H1 (cell line): Measurements from ENCODE around the gene HIVEP2.

Source experiments
- CEBPB ChIP-seq: IDR thresholded peaks from 2 replicates; pipeline ENCODE4 v1.6.1; 2012; ENCODE audit warnings: low read depth, low read length
- EZH2 ChIP-seq: fragments of 200-600 bp; sonication (generic); IDR thresholded peaks from 2 replicates; pipeline ENCODE4 v1.7.1; 2012; ENCODE audit warnings: low read depth, mild to moderate bottlenecking, moderate library complexity, low read length, inconsistent platforms; ENCODE audit not compliant: severe bottlenecking
- POLR2AphosphoS5 ChIP-seq: IDR thresholded peaks from 2 replicates; pipeline ENCODE4 v1.6.1; 2011; ENCODE audit warnings: low read depth, low read length
- RAD21 ChIP-seq, 2 experiments: IDR thresholded peaks in 1 of 2; conservative IDR thresholded peaks in 1 of 2; 2 replicates each; pipeline ENCODE4 v1.6.1; 2011; ENCODE audit warnings: low read depth in 2 of 2, low read length in 2 of 2, improper control_type of control experiment in 1 of 2, inconsistent platforms in 1 of 2, mild to moderate bottlenecking in 1 of 2, moderate library complexity in 1 of 2
- SP1 ChIP-seq: IDR thresholded peaks from 2 replicates; pipeline ENCODE4 v1.6.1; 2011; ENCODE audit warnings: low read depth, low read length
- TAF1 ChIP-seq: IDR thresholded peaks from 2 replicates; pipeline ENCODE4 v1.6.1; 2011; ENCODE audit warnings: mild to moderate bottlenecking, low read depth, low read length
- TF ChIP-seq, protein P1 (sequence below), 3 experiments: IDR thresholded peaks; 1 replicate in 2 of 3; 2 replicates in 1 of 3; pipeline versions ENCODE4 v1.5.1 to v1.6.1; 2011; ENCODE audit warnings: low read length in 3 of 3, mild to moderate bottlenecking in 3 of 3, inconsistent platforms in 2 of 3, low read depth in 1 of 3, moderate library complexity in 1 of 3; ENCODE audit not compliant: insufficient read depth in 1 of 3; ENCODE audit errors: control extremely low read depth in 1 of 3

DNA sequence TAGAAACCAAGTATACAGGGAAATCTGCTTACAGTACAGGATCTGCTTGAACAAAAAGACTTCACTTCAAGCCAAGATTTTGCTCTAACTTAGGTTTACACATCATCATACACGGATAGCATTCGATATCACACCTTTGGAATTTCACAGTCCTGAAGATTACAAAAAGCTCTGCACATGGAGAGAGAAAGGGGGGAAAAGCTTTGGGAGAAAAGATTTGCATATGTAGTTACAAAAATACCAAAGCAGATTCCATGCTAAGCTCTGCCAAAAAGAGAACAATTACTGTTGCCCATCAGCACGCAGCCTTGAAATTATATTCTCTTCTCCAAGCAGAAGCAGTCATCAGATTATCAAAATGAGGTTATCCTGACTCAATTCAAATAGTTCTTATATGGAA is 62.0 kb downstream of the HIVEP2 start:
- TF ChIP-seq, protein P1, sequence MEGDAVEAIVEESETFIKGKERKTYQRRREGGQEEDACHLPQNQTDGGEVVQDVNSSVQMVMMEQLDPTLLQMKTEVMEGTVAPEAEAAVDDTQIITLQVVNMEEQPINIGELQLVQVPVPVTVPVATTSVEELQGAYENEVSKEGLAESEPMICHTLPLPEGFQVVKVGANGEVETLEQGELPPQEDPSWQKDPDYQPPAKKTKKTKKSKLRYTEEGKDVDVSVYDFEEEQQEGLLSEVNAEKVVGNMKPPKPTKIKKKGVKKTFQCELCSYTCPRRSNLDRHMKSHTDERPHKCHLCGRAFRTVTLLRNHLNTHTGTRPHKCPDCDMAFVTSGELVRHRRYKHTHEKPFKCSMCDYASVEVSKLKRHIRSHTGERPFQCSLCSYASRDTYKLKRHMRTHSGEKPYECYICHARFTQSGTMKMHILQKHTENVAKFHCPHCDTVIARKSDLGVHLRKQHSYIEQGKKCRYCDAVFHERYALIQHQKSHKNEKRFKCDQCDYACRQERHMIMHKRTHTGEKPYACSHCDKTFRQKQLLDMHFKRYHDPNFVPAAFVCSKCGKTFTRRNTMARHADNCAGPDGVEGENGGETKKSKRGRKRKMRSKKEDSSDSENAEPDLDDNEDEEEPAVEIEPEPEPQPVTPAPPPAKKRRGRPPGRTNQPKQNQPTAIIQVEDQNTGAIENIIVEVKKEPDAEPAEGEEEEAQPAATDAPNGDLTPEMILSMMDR (IDR thresholded peaks at IDR 0.05; ENCODE audit: control extremely low read depth in 1 of 3, insufficient read depth in 1 of 3, low read depth in 1 of 3, low read length in 3 of 3): no peak
- TF ChIP-seq EZH2 (no peak), TAF1 (no peak), SP1 (no peak), POLR2AphosphoS5 (no peak), CEBPB (no peak), RAD21 (IDR thresholded peaks at IDR 0.05 in 1 of 2, conservative IDR thresholded peaks at IDR 0.05 in 1 of 2; ENCODE audit: low read depth in 2 of 2, low read length in 2 of 2) (no peak)
